ENCODE data around the gene ERGIC1. TPM values are rescaled to one million over a fixed set of nuclear protein-coding genes. Genes with fewer than 3 reads are reported as not detected.
"Not testable (repeated sequence)": the region's sequence is repeated elsewhere in the genome, so short reads cannot be mapped to it uniquely, and the experiment has no call there.

Gene ERGIC1
- total RNA-seq, 8 experiments from 2014 or later = 31.7 to 98.4 (median 57.7) TPM

GRCh38 chr5:172858990-172859811 lies 25.1 kb downstream of the ERGIC1 start:
- in situ Hi-C loops (cut with MboI; ENCODE audit: low pct_unique_long_range_greater_than_20kb in 2 of 9, low sequenced_read_pairs in 9 of 9, unreplicated experiment in 9 of 9) = no loop called here
- Histone ChIP-seq H3K4me3 (no peak overlapping the region), H3K4me1 (replicated peaks in 1 of 2) (peaks cover 6 to 13% of the 10 kb centered on the region in 2 donors), H3K27ac (no peak overlapping the region)
- peak in 2 of 8 experiments; percentile 8 to 18 for ATAC-seq (replicated peaks in 6 of 8)
- 35 to 100% (median 80%) methylated on average over 1 to 7 of the region's 15 CpGs; no CpG with 5 or more reads in 5 of the 10 experiments for WGBS, 10 experiments

GRCh38 chr5:172859966-172860365 lies 25.9 kb downstream of the ERGIC1 start:
- no peak for ATAC-seq (replicated peaks in 6 of 8)
- WGBS, 10 experiments = 29 to 100% (median 93%) methylated on average over 1 to 4 of the region's 4 CpGs; no CpG with 5 or more reads in 2 of the 10 experiments
- H3K4me3 ChIP-seq = no peak overlapping the region
- no peak overlapping the region for H3K27ac ChIP-seq
- in situ Hi-C loops (cut with MboI; ENCODE audit: low pct_unique_long_range_greater_than_20kb in 2 of 9, low sequenced_read_pairs in 9 of 9, unreplicated experiment in 9 of 9) = no loop called here
- peaks cover 6 to 13% of the 10 kb centered on the region in 2 donors for H3K4me1 ChIP-seq (replicated peaks in 1 of 2)

DNA sequence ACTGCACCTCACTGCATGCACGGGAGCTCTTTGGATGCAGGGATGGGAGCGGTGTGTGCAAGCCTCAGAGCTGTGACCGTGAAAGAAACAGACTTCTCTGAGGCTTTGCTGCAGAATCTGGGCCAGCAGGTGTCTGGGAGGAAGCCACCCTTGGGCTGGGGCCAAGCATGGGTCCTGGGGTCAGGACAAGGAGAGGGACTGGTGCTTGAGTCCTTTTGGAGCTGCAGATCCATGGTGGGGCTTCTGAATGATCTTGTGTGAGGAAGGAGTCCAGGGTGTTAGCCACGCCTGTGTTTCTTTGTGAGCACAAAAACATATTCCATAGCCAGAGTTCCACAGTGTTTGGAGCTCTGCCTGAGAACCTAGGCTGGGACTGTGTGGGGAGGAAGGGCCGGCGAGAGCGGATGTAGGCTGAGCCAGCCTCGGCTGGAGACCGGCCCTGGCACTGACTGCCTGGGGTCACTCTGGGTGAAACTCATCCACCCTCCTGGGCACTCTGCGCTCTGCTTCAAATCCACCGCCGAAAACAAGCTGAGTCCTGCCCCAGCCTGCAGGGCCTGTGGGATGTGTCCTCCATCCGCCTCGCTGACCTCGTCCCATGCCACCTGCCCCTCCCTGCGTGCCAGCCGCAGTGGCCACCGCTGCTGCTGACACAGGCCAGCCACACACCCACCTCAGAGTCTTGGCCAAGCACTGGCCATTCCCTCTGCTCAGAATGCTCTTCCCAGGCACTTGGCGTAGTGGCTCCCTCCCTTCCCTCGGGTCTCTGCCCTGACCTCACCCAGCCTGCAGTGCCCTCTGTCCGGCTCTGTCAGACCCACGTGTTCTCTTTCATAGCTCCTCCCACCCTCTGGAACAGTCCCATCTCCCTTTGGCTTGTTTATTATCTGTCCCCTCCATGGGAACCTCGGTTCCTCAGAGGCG lies 26.7 kb downstream of the ERGIC1 start:
- no peak overlapping the region for H3K27ac ChIP-seq

GRCh38 chr5:172861461-172861860 lies 27.4 kb downstream of the ERGIC1 start:
- WGBS, 10 experiments = 40 to 100% (median 96%) methylated on average over 1 to 5 of the region's 5 CpGs; no CpG with 5 or more reads in 4 of the 10 experiments
- in situ Hi-C loops (cut with MboI; ENCODE audit: low pct_unique_long_range_greater_than_20kb in 2 of 9, low sequenced_read_pairs in 9 of 9, unreplicated experiment in 9 of 9) = no loop called here
- H3K27ac ChIP-seq = no peak overlapping the region

More for the DNA sequence above, 26.7 kb downstream of the ERGIC1 start:
- peak in 7 of 8 experiments; percentile 16 to 69 (median 30) for ATAC-seq (replicated peaks in 6 of 8)
- Histone ChIP-seq H3K4me3 (no peak overlapping the region), H3K4me1 (replicated peaks in 1 of 2) (peaks cover 6 to 13% of the 10 kb centered on the region in 2 donors)
- in situ Hi-C loops (cut with MboI; ENCODE audit: low pct_unique_long_range_greater_than_20kb in 2 of 9, low sequenced_read_pairs in 9 of 9, unreplicated experiment in 9 of 9) = no loop called here
- WGBS, 10 experiments = 16 to 94% (median 82%) methylated on average over 2 to 9 of the region's 24 CpGs; no CpG with 5 or more reads in 3 of the 10 experiments

DNA sequence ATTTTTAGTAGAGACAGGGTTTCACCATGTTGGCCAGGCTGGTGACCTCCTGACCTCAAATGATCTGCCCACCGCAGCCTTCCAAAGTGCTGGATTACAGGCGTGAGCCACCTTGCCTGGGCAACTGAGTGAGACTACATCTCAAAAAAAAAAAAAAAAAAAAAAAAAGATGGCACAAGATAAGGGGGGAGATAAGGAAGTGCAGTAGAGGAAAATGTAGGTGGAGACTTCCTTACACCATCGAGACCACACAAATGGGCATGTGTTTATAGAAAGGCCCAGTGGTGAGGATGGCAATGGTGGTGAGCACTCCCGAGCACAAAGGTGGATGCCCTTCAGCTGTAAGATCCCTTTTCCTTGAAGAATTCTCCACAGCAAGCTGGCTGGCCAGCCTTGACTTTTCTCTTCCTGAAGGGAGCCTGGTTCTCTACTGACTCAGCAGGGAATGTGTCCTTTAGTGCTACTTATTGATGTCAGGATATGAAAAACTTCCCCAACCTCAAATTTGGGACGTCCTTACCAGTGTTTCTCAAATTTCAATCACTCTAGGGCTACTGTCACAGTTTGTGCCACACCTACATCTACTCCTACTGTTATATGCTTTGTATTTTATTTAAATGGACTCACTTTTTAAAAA lies 28.2 kb downstream of the ERGIC1 start:
- H3K4me1 ChIP-seq (replicated peaks in 1 of 2) = peaks cover 6 to 17% of the 10 kb centered on the region in 2 donors
- no peak for ATAC-seq (replicated peaks in 6 of 8)
- no peak overlapping the region for H3K4me3 ChIP-seq
- 33 to 100% (median 80%) methylated on average over 1 to 5 of the region's 5 CpGs for WGBS, 10 experiments
- no peak overlapping the region for H3K27ac ChIP-seq
- in situ Hi-C loops (cut with MboI; ENCODE audit: low pct_unique_long_range_greater_than_20kb in 2 of 9, low sequenced_read_pairs in 9 of 9, unreplicated experiment in 9 of 9) = no loop called here

More at GRCh38 chr5:172861461-172861860, 27.4 kb downstream of the ERGIC1 start:
- Histone ChIP-seq H3K4me3 (no peak overlapping the region), H3K4me1 (replicated peaks in 1 of 2) (peaks cover 6 to 17% of the 10 kb centered on the region in 2 donors)
- ATAC-seq (replicated peaks in 6 of 8) = no peak

- H3K27ac ChIP-seq; ATAC-seq (replicated peaks in 6 of 8); H3K4me3 ChIP-seq; in situ Hi-C loops (cut with MboI; ENCODE audit: low pct_unique_long_range_greater_than_20kb in 2 of 9, low sequenced_read_pairs in 9 of 9, unreplicated experiment in 9 of 9): not testable (repeated sequence)
- peaks cover 14 to 23% of the 10 kb centered on the region in 2 donors for H3K4me1 ChIP-seq (replicated peaks in 1 of 2)
- 82 to 100% (median 90%) methylated on average over 1 to 4 of the region's 4 CpGs; no CpG with 5 or more reads in 4 of the 10 experiments for WGBS, 10 experiments
Measured at GRCh38 chr5:172864171-172864570, 30.1 kb downstream of the ERGIC1 start.

DNA sequence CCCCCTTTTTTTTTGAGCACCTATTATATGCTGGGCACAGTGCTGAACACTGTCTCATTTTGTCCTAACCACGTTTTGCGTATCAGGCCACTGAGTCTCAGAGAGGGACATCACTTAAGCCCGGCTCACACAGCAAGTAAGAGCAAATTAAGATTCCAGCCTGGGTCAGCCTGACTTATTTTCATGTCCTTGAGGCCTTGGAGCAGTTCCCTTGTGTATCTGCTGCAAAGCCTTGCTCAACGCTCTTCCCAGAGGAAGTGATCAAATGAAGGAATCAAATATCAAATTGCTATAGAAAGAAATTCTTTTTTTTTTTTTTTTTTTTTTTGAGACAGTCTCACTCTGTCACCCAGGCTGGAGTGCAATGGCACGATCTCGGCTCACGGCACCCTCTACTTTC lies 30.7 kb downstream of the ERGIC1 start:
- no peak for ATAC-seq (replicated peaks in 6 of 8)

DNA sequence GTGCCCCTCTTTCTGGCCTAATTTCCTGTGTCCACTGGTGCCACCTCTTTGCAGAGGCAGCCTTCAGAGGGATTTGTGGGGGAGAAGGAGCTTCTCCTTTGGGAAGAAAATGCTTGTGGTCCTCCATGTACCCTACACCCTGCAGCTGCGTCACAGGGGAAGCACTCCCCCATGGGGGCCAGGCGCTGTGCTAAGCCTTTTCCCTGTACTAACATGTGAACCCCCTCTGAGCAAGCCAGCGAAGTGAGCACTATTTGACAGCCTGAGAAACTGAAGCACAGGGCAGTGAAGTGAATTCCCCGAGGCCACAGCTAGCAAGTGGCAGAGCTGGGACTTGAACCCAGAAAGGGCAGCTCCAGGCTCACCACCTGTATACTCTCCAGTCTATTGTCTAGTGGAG lies 32.3 kb downstream of the ERGIC1 start:
- H3K4me3 ChIP-seq = no peak overlapping the region
- in situ Hi-C loops (cut with MboI; ENCODE audit: low pct_unique_long_range_greater_than_20kb in 2 of 9, low sequenced_read_pairs in 9 of 9, unreplicated experiment in 9 of 9) = no loop called here
- WGBS, 10 experiments = 33 to 100% (median 91%) methylated on average over 1 to 3 of the region's 4 CpGs; no CpG with 5 or more reads in 4 of the 10 experiments
- no peak overlapping the region for H3K27ac ChIP-seq
- no peak for ATAC-seq (replicated peaks in 6 of 8)
- H3K4me1 ChIP-seq (replicated peaks in 1 of 2) = peaks cover 31 to 37% of the 10 kb centered on the region in 2 donors

More for the DNA sequence above, 30.7 kb downstream of the ERGIC1 start:
- Histone ChIP-seq H3K4me1 (replicated peaks in 1 of 2) (peaks cover 15 to 22% of the 10 kb centered on the region in 2 donors), H3K4me3 (no peak overlapping the region), H3K27ac (no peak overlapping the region)
- WGBS, 10 experiments = 20 to 100% (median 91%) methylated on average over 2 to 6 of the region's 7 CpGs; no CpG with 5 or more reads in 1 of the 10 experiments
- in situ Hi-C loops (cut with MboI; ENCODE audit: low pct_unique_long_range_greater_than_20kb in 2 of 9, low sequenced_read_pairs in 9 of 9, unreplicated experiment in 9 of 9) = no loop called here

DNA sequence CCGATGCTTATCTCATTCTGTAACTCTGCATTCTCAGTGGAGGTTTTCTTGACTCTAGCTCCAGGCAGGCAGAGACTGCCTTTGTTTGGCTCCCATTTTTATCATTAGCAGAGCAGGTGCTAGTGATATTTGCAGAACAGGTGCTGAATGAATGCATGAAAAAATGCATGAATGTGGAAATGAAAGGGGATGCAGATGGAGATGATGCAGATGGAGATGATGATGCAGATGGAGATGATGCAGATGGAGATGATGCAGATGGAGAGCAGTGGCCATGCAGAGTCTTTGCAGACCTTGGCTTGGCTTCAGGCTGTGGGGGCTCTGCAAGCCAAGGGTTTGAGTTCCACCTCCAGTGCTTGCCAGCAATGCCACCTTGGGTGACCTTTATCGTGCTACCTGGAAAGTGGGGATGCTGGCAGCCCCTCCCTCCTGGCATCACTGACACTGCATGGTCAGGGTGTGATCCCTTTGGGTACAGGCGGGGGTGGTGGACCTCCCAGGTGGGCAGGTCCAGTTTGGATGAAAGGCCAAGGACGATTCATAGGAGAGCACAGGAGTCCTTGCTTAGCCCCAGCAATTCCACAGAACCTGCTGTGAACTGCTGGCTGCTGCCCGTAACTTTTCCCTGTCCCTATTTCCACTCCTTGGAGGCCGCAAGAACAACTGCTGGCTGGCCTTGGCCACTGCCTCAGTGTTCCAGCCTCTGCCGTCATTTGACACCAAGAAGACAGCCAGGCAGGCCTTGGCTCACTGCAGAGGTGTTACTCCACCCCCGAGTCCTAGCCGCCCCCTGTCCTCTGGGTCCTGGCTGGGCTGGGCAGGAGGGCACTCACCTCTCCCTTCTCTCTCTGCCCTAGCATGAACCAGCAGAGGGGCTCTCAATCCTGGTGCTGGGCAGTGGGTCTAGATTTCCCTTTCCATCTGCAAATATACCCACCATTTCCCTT lies 33.0 kb downstream of the ERGIC1 start:
- in situ Hi-C loops (cut with MboI; ENCODE audit: low pct_unique_long_range_greater_than_20kb in 2 of 9, low sequenced_read_pairs in 9 of 9, unreplicated experiment in 9 of 9) = no loop called here

GRCh38 chr5:172867761-172868435 lies 33.8 kb downstream of the ERGIC1 start:
- 53 to 100% (median 64%) methylated on average over 1 to 11 of the region's 11 CpGs; no CpG with 5 or more reads in 1 of the 10 experiments for WGBS, 10 experiments
- Histone ChIP-seq H3K27ac (no peak overlapping the region), H3K4me3 (no peak overlapping the region), H3K4me1 (replicated peaks in 1 of 2) (peaks cover 46 to 53% of the 10 kb centered on the region in 2 donors)
- in situ Hi-C loops (cut with MboI; ENCODE audit: low pct_unique_long_range_greater_than_20kb in 2 of 9, low sequenced_read_pairs in 9 of 9, unreplicated experiment in 9 of 9) = no loop called here
- no peak for ATAC-seq (replicated peaks in 6 of 8)

More for the DNA sequence above, 33.0 kb downstream of the ERGIC1 start:
- Histone ChIP-seq H3K4me3 (no peak overlapping the region), H3K4me1 (replicated peaks in 1 of 2) (peaks cover 38 to 44% of the 10 kb centered on the region in 2 donors), H3K27ac (no peak overlapping the region)
- WGBS, 10 experiments = 31 to 86% (median 51%) methylated on average over 1 to 5 of the region's 9 CpGs; no CpG with 5 or more reads in 6 of the 10 experiments
- ATAC-seq (replicated peaks in 6 of 8) = peak in 1 of 8 experiments; percentile 26

- Histone ChIP-seq H3K4me1 (replicated peaks in 1 of 2) (peaks cover 52 to 58% of the 10 kb centered on the region in 2 donors), H3K4me3 (no peak overlapping the region), H3K27ac (peak overlapping the region in 1 of 2 donors; percentile 50)
- ATAC-seq (replicated peaks in 6 of 8) = peak in 6 of 8 experiments; percentile 5 to 43 (median 26)
- in situ Hi-C loops (cut with MboI; ENCODE audit: low pct_unique_long_range_greater_than_20kb in 2 of 9, low sequenced_read_pairs in 9 of 9, unreplicated experiment in 9 of 9) = no loop called here
- 21 to 100% (median 60%) methylated on average over 1 to 7 of the region's 9 CpGs; no CpG with 5 or more reads in 1 of the 10 experiments for WGBS, 10 experiments
Measured at GRCh38 chr5:172868436-172868923, 34.4 kb downstream of the ERGIC1 start.

Measured in motor neuron (in vitro differentiated cells).